HepG2 (cell line): ENCODE results near the gene CAPZA1. TPM values are rescaled to one million over a fixed set of nuclear protein-coding genes. Genes with fewer than 3 reads are reported as not detected.

Source experiments
- ATAC-seq: fragments of 200-7000 bp; cut with Tn5 transposase; 3 replicates; pipeline ENCODE4 v1.9.1; 2020; ENCODE audit warnings: mild to moderate bottlenecking, moderate library complexity
- BruUV-seq: library from RNA; stranded (reverse); fragments of 400-500 nt; replicated peaks from 2 replicates; lab custom pipeline; 2021; lab: Mats Ljungman, UMichigan
- CTCF ChIA-PET: fragments of 300-600 bp; formaldehyde crosslinking; extraction: SDS; loops from one replicate; lab custom pipeline; 2021; ENCODE audit warnings: low total read pairs, inconsistent platforms, low intra/inter-chr PET ratio; lab: Yijun Ruan, JAX
- POLR2A ChIA-PET: fragments of 350-600 bp; sonication (Branson Sonifier 250); formaldehyde crosslinking; loops from one replicate; lab custom pipeline; 2020; ENCODE audit warnings: antibody characterized with exemption, inconsistent platforms; lab: Yijun Ruan, JAX
- DNase-seq: peaks from one replicate; pipeline ENCODE4 v3.0.0-alpha.2; 2015; ENCODE audit warnings: low spot score
- FAIRE-seq: peaks from 3 replicates; lab custom pipeline; 2011; peaks lifted over from hg19 to GRCh38; lab: Jason Lieb, UNC
- H2AFZ ChIP-seq: one replicate; pipeline ENCODE4 v1.6.1; 2011; ENCODE audit warnings: low read length, inconsistent platforms
- H3K27ac ChIP-seq: fragments of 300-600 bp; 3 replicates; pipeline ENCODE4 v1.8.0; 2011; ENCODE audit warnings: mixed run types, mild to moderate bottlenecking, mixed read lengths, low read length, inconsistent platforms; ENCODE audit not compliant: insufficient read depth; ENCODE audit errors: extremely low read length
- H3K27me3 ChIP-seq, 2 experiments: fragments of 200-600 bp in 1 of 2; 2 replicates in 1 of 2; 3 replicates in 1 of 2; pipeline versions ENCODE4 v1.6.0 to v1.8.0; 2011; ENCODE audit warnings: low read length in 2 of 2, mild to moderate bottlenecking in 2 of 2, moderate library complexity in 2 of 2, inconsistent platforms in 1 of 2; ENCODE audit not compliant: insufficient read depth in 2 of 2, control insufficient read depth in 1 of 2
- H3K36me3 ChIP-seq, 2 experiments: fragments of 200-600 bp in 1 of 2; replicated peaks in 1 of 2; 2 replicates in 1 of 2; 3 replicates in 1 of 2; pipeline versions ENCODE4 v1.5.1 to v1.8.0; 2011; ENCODE audit warnings: low read length in 2 of 2, inconsistent platforms in 1 of 2; ENCODE audit not compliant: insufficient read depth in 2 of 2, control insufficient read depth in 1 of 2
- H3K4me1 ChIP-seq: 2 replicates; pipeline ENCODE4 v1.5.1; 2012; ENCODE audit warnings: low read length, inconsistent platforms; ENCODE audit not compliant: insufficient read depth
- H3K4me2 ChIP-seq: 2 replicates; pipeline ENCODE4 v1.6.0; 2011; ENCODE audit warnings: low read depth, low read length, inconsistent platforms
- H3K4me3 ChIP-seq, 3 experiments: fragments of 200-600 bp in 1 of 3; sonication (generic), shearing (Covaris generic) in 1 of 3; replicated peaks in 1 of 3; 2 replicates each; pipeline ENCODE4 v1.5.1; 2011 to 2016; ENCODE audit warnings: low read length in 3 of 3, inconsistent platforms in 2 of 3, low read depth in 2 of 3, mild to moderate bottlenecking in 2 of 3, control low read depth in 1 of 3, mixed read lengths in 1 of 3; ENCODE audit not compliant: insufficient read depth in 1 of 3
- H3K79me2 ChIP-seq: one replicate; pipeline ENCODE4 v1.6.1; 2011; ENCODE audit warnings: low read length, inconsistent platforms; ENCODE audit not compliant: insufficient read depth
- H3K9ac ChIP-seq: 2 replicates; pipeline ENCODE4 v1.6.0; 2011; ENCODE audit warnings: mild to moderate bottlenecking, low read depth, low read length, inconsistent platforms; ENCODE audit not compliant: insufficient read depth
- H3K9me3 ChIP-seq: 2 replicates; pipeline ENCODE4 v1.5.1; 2012; ENCODE audit warnings: mild to moderate bottlenecking, low read length
- H4K20me1 ChIP-seq: 2 replicates; pipeline ENCODE4 v1.6.0; 2011; ENCODE audit warnings: inconsistent platforms, mild to moderate bottlenecking, low read length, moderate library complexity; ENCODE audit not compliant: insufficient read depth
- FIP1L1 ChIP-seq: fragments of 200-400 bp; formaldehyde crosslinking; IDR thresholded peaks from 2 replicates; pipeline ENCODE4 v1.6.1; 2018; ENCODE audit warnings: low read depth, mild to moderate bottlenecking, low read length, moderate library complexity, borderline replicate concordance; ENCODE audit not compliant: insufficient read depth
- TBX2 ChIP-seq: sonication (generic); formaldehyde crosslinking; IDR thresholded peaks from 2 replicates; pipeline ENCODE4 v1.5.0; 2020; ENCODE audit warnings: missing genetic modification reagents, mild to moderate bottlenecking, borderline replicate concordance
- ZMYM3 ChIP-seq: sonication (generic); formaldehyde crosslinking; IDR thresholded peaks from 2 replicates; pipeline ENCODE4 v1.5.1; 2020; ENCODE audit warnings: mild to moderate bottlenecking, missing genetic modification reagents
- ZNF121 ChIP-seq: sonication (generic); formaldehyde crosslinking; IDR thresholded peaks from 2 replicates; pipeline ENCODE4 v1.5.0; 2020; ENCODE audit warnings: mild to moderate bottlenecking, missing genetic modification reagents
- ZNF326 ChIP-seq: sonication (generic); formaldehyde crosslinking; IDR thresholded peaks from 2 replicates; pipeline ENCODE4 v1.4.0; 2020; ENCODE audit warnings: missing genetic modification reagents, borderline replicate concordance
- ZNF383 ChIP-seq: sonication (generic); formaldehyde crosslinking; IDR thresholded peaks from 2 replicates; pipeline ENCODE4 v1.4.0; 2020; ENCODE audit warnings: missing genetic modification reagents, mild to moderate bottlenecking, borderline replicate concordance
- ZNF629 ChIP-seq: sonication (generic); formaldehyde crosslinking; conservative IDR thresholded peaks from 2 replicates; pipeline ENCODE4 v1.5.0; 2020; ENCODE audit warnings: missing genetic modification reagents
- WGBS: methylation state at CpG from one replicate; pipeline ENCODE4 v1.1.6; 2017; ENCODE audit warnings: low lambda C conversion rate; 5-methylcytosine and 5-hydroxymethylcytosine counted together
- in situ Hi-C: cut with HindIII; loops from 2 replicates; pipeline ENCODE4 v1.10.0; 2017; ENCODE audit warnings: low pct_unique_long_range_greater_than_20kb; ENCODE audit not compliant: extremely low pct_ligation_motif_present
- intact Hi-C: fragments of 100-400 bp; cut with micrococcal nuclease; formaldehyde crosslinking; loops from one replicate; pipeline ENCODE4 v1.10.0; 2022; ENCODE audit not compliant: unreplicated experiment
- polyA plus RNA-seq, 8 experiments: library from polyadenylated mRNA; depleted of rRNA in 3 of 8; stranded (reverse) in 7 of 8; unstranded in 1 of 8; fragments of >200 nt; fragmentation: Illumina TruSeq in 4 of 8; extraction: Trizol in 4 of 8; gene quantifications; 2 replicates each; pipeline versions ENCODE4 v1.2.1 to v1.2.3, GENCODE V29; 2011 to 2016; ENCODE audit warnings: low read depth in 4 of 8, missing spikeins in 1 of 8, mixed read lengths in 1 of 8; ENCODE audit not compliant: insufficient read depth in 1 of 8
- total RNA-seq, 5 experiments: library from RNA; depleted of rRNA; stranded (reverse); fragments of >200 nt; fragmentation: Illumina TruSeq; extraction: Trizol; gene quantifications; 2 replicates each; pipeline ENCODE4 v1.2.3, GENCODE V29; 2016; ENCODE audit warnings: low read depth in 1 of 5
- TF ChIP-seq, protein P1 (sequence below): sonication (generic); formaldehyde crosslinking; conservative IDR thresholded peaks from 2 replicates; pipeline ENCODE4 v1.4.0; 2020; ENCODE audit warnings: missing genetic modification reagents

The CAPZA1 gene
- total and polyA plus RNA-seq, 2 of the 13 experiments (the other 11 are each of a cell fraction or from before 2014, with no cell fraction given): 67.0 to 117 TPM

DNA sequence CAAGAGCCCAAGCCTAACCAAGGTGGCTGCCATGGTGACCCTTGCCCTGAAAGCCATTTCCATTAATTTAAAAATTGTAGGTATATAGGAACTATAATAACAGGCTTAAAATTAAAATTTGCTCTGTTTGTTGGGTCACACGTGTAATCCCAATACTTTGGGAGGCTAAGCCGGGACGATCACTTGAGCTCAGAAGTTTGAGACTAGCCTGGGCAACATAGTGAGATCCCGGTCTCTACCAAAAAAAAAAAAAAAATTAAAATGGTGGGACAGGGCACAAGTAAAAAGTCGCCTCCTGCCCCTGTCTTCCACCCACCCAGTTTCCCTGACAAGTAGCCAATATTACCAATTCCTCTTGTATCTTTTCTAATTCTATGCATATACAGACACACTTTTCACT is 6.6 kb downstream of the CAPZA1 start:
- Histone ChIP-seq H3K4me2 (no peak overlapping the region), H3K27ac (no peak overlapping the region), H3K9ac (no peak overlapping the region), H3K36me3 (peaks cover 0 to 18% of the 10 kb centered on the region in 2 experiments; a peak in 3 of 5 replicates), H3K9me3 (no peaks in the 10 kb centered on the region), H3K27me3 (no peaks in the 10 kb centered on the region)
- in situ Hi-C loops: no loop called here
- BruUV-seq: no TSS peak
- WGBS: 89% methylated on average over 5 of the region's 5 CpGs
- TF ChIP-seq ZNF383 (CRISPR knock-in tag) (no peak), ZMYM3 (CRISPR knock-in tag) (no peak), ZNF121 (CRISPR knock-in tag) (peak; percentile 57; the same call in 1 of the 2 replicates), ZNF326 (CRISPR knock-in tag) (no peak)
- TF ChIP-seq, protein P1, sequence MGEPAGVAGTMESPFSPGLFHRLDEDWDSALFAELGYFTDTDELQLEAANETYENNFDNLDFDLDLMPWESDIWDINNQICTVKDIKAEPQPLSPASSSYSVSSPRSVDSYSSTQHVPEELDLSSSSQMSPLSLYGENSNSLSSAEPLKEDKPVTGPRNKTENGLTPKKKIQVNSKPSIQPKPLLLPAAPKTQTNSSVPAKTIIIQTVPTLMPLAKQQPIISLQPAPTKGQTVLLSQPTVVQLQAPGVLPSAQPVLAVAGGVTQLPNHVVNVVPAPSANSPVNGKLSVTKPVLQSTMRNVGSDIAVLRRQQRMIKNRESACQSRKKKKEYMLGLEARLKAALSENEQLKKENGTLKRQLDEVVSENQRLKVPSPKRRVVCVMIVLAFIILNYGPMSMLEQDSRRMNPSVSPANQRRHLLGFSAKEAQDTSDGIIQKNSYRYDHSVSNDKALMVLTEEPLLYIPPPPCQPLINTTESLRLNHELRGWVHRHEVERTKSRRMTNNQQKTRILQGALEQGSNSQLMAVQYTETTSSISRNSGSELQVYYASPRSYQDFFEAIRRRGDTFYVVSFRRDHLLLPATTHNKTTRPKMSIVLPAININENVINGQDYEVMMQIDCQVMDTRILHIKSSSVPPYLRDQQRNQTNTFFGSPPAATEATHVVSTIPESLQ (CRISPR knock-in tag): no peak
- TF ChIP-seq, all 625 proteins: peak for 1
- ChIA-PET CTCF (no interaction called here), POLR2A (no interaction called here)
- no peak overlapping the region for H2AFZ ChIP-seq
- peaks cover 88% of the 10 kb centered on the region for H3K79me2 ChIP-seq
- no peak overlapping the region for H3K4me3 ChIP-seq
- intact Hi-C loops: no loop called here
- FAIRE-seq (no peak), DNase-seq (no peak), ATAC-seq (no peak)
- peaks cover 28% of the 10 kb centered on the region for H4K20me1 ChIP-seq
- H3K4me1 ChIP-seq: peaks cover 54% of the 10 kb centered on the region

DNA sequence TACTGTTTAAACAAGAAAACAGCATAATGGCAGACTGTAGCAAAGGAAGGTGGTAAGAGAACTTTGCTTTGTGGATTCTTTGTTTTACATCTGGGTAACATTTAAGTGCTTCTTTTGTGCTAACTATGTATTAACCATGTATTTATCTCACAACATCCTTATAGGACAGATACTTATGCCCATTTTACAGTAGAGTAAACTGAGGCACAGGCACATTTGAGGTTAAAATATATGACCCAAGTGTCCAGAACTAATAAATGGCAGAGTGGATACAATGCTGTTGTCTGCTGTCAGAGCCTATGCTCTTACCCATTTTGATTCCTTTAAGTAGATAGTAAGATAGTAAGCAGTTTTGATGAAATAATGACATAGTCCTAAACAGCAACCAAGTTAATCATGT is 7.3 kb downstream of the CAPZA1 start:
- Histone ChIP-seq H3K27me3 (no peaks in the 10 kb centered on the region), H3K36me3 (peaks cover 0 to 18% of the 10 kb centered on the region in 2 experiments; a peak in 4 of 5 replicates), H3K4me1 (peaks cover 54% of the 10 kb centered on the region), H3K9ac (no peak overlapping the region), H3K79me2 (peaks cover 88% of the 10 kb centered on the region), H3K4me3 (no peak overlapping the region), H3K27ac (no peak overlapping the region), H4K20me1 (peaks cover 25% of the 10 kb centered on the region), H3K4me2 (no peak overlapping the region), H2AFZ (no peak overlapping the region), H3K9me3 (no peaks in the 10 kb centered on the region)
- no TSS peak for BruUV-seq
- intact Hi-C loops (no loop called here), in situ Hi-C loops (no loop called here)
- TF ChIP-seq, protein P1 (CRISPR knock-in tag): no peak
- TF ChIP-seq FIP1L1 (no peak), ZNF629 (CRISPR knock-in tag) (peak; percentile 80), TBX2 (CRISPR knock-in tag) (no peak)
- ChIA-PET CTCF (no interaction called here), POLR2A (no interaction called here)
- DNase-seq (no peak), FAIRE-seq (peak; percentile 37), ATAC-seq (no peak)
